Heart left ventricle (tissue), 13 donors: Measurements from ENCODE around the gene C1orf159.

Experiments used
- CTCF ChIP-seq, 12 donors: fragments of 200-600 bp; sonication (generic) in 4 of 12; IDR thresholded peaks; one replicate each; pipeline versions ENCODE4 v1.5.0 to v1.8.0; 2018 to 2022; ENCODE audit warnings: antibody characterized with exemption in 12 of 12, mild to moderate bottlenecking in 5 of 12
- POLR2A ChIP-seq, 2 donors: fragments of 450-650 bp; IDR thresholded peaks; one replicate each; pipeline ENCODE4 v1.6.1; 2017; ENCODE audit warnings: antibody characterized with exemption in 2 of 2, mild to moderate bottlenecking in 2 of 2, moderate library complexity in 2 of 2
- donor health status: ischemic (EF 13 %, LVEDD 7.1; RV severe dilation, severe dysfunction).
- donor health status: DM: no; HTN: yes; CAD: no.
- donor health status: DM: no; HTN: no; CAD: no.
- donor health status: ischemic (EF 25% LVEDD 6.9; RV normal size, moderate dysfunction).
- donor health status: ischemic (EF 25% LVEDD 5.7; RV mildly dilated, moderate dysfunction).
- donor health status: ischemic (EF 35%, LVEDD 5.7; RV mildly dilated, moderate dysfunction).
- donor health status: nonischemic (EF 11% LVEDD 7.7; RV severe dilation, severe dysfunction).
- donor health status: DM: yes; HTN: yes; CAD: no.
- donor health status: PGD.
- donor health status: ischemic (EF 29% LVEDD 5.4; RV normal size, mild dysfunction).
- donor health status: nonischemic (EF 23%, LVEDD 6.1; RV moderate dilation, normal function).

GRCh38 chr1:1120866-1121591 is 5.1 kb upstream of the C1orf159 start:
- TF ChIP-seq CTCF (IDR thresholded peaks at IDR 0.05): no peak
- no peak for TF ChIP-seq POLR2A (IDR thresholded peaks at IDR 0.05)
